HG03432 (cell line): ENCODE measurements around the gene RIOX2.

Experiments used
- ATAC-seq: cut with Tn5 transposase; IDR thresholded peaks from one replicate; pipeline ENCODE4 v1.9.1; 2021; ENCODE audit warnings: mild to moderate bottlenecking, moderate library complexity; ENCODE audit not compliant: unreplicated experiment

Gene RIOX2

GRCh38 chr3:97990624-97991292 is 18.5 kb upstream of the RIOX2 start:
- no peak for ATAC-seq

- no peak for ATAC-seq
Measured at GRCh38 chr3:97988784-97989568, 16.7 kb upstream of the RIOX2 start.

- no peak for ATAC-seq
Measured at GRCh38 chr3:97987306-97987705, 15.1 kb upstream of the RIOX2 start.

GRCh38 chr3:97983933-97984491 is 11.8 kb upstream of the RIOX2 start:
- no peak for ATAC-seq

- no peak for ATAC-seq
Measured at GRCh38 chr3:97981886-97982285, 9.7 kb upstream of the RIOX2 start.

GRCh38 chr3:97979610-97980009 is 7.4 kb upstream of the RIOX2 start:
- ATAC-seq, result no peak

GRCh38 chr3:97975466-97975865 is 3.2 kb upstream of the RIOX2 start:
- ATAC-seq, result no peak

GRCh38 chr3:97974996-97975395 is 2.8 kb upstream of the RIOX2 start:
- ATAC-seq, result no peak

- ATAC-seq, result no peak
Measured at GRCh38 chr3:97972976-97973375, 745 bp upstream of the RIOX2 start.

- ATAC-seq, result no peak
Measured at GRCh38 chr3:97970956-97971620, 1.1 kb downstream of the RIOX2 start.

- no peak for ATAC-seq
Measured at GRCh38 chr3:97970156-97970555, 2.1 kb downstream of the RIOX2 start.

- no peak for ATAC-seq
Measured at GRCh38 chr3:97969541-97969940, 2.7 kb downstream of the RIOX2 start.

- no peak for ATAC-seq
Measured at GRCh38 chr3:97968376-97968775, 3.9 kb downstream of the RIOX2 start.

- no peak for ATAC-seq
Measured at GRCh38 chr3:97967966-97968365, 4.3 kb downstream of the RIOX2 start.

- no peak for ATAC-seq
Measured at GRCh38 chr3:97960993-97961766, 11.1 kb downstream of the RIOX2 start.

- no peak for ATAC-seq
Measured at GRCh38 chr3:97960551-97960950, 11.7 kb downstream of the RIOX2 start.

- ATAC-seq, result no peak
Measured at GRCh38 chr3:97959872-97960271, 12.4 kb downstream of the RIOX2 start.

GRCh38 chr3:97958796-97959195 is 13.4 kb downstream of the RIOX2 start:
- ATAC-seq, result no peak

GRCh38 chr3:97958396-97958795 is 13.8 kb downstream of the RIOX2 start:
- ATAC-seq, result no peak

- ATAC-seq, result no peak
Measured at GRCh38 chr3:97957617-97958311, 14.5 kb downstream of the RIOX2 start.
